Esophagus muscularis mucosa (tissue), 3 donors: Measurements from ENCODE around the gene USP47.

Experiments used
- CTCF ChIP-seq, 3 experiments: fragments of 200-600 bp in 2 of 3; fragments of 450-650 bp in 1 of 3; sonication (generic) in 2 of 3; IDR thresholded peaks; one replicate each; pipeline ENCODE4 v1.5.1; 2017 to 2019; ENCODE audit warnings: antibody characterized with exemption in 3 of 3, mild to moderate bottlenecking in 2 of 3, moderate library complexity in 1 of 3
- POLR2A ChIP-seq: fragments of 450-650 bp; IDR thresholded peaks from one replicate; pipeline ENCODE4 v1.6.1; 2017; ENCODE audit warnings: antibody characterized with exemption, moderate library complexity, mild to moderate bottlenecking, low read depth
- POLR2AphosphoS5 ChIP-seq, 2 donors: sonication (generic); formaldehyde crosslinking; IDR thresholded peaks; one replicate each; pipeline ENCODE4 v1.6.1; 2017; ENCODE audit warnings: antibody characterized with exemption in 2 of 2

- TF ChIP-seq CTCF (IDR thresholded peaks at IDR 0.05) = no peak
- no peak for TF ChIP-seq POLR2A
- no peak for TF ChIP-seq POLR2AphosphoS5 (IDR thresholded peaks at IDR 0.05)
Observed at GRCh38 chr11:11821899-11822298, 19.9 kb upstream of the USP47 start.
